ENCODE data around the gene SEPTIN5. TPM values are rescaled to one million over a fixed set of nuclear protein-coding genes. Genes with fewer than 3 reads are reported as not detected.

Gene SEPTIN5
- total RNA-seq, 1 experiment from 2014 or later: 22.4 TPM

GRCh38 chr22:19720150-19720827, 6.0 kb downstream of the SEPTIN5 start:
- DNase-seq (ENCODE audit: low spot score) (no peak), ATAC-seq (no peak)
- ChIA-PET POLR2A (no interaction called here), CTCF (interaction anchor here (0.7 to 5.5 kb wide), 7 partner anchors 10 to 190 kb away, joined by 3 to 57 read pairs (median 8); no protein-coding TSS in a partner anchor)
- H3K36me3 Mint-ChIP-seq: peaks cover 10% of the 10 kb centered on the region
- no peaks in the 10 kb centered on the region for H3K9me3 Mint-ChIP-seq
- H3K4me1 Mint-ChIP-seq: peaks cover 24% of the 10 kb centered on the region
- H3K4me3 Mint-ChIP-seq: no peak overlapping the region
- 0 out of 2 replicates have a peak, but pooled peaks have one; percentile 29 for TF ChIP-seq FOXP4 (CRISPR knock-in tag; IDR thresholded peaks at IDR 0.05)
- TF ChIP-seq CREB1 (CRISPR knock-in tag; IDR thresholded peaks at IDR 0.05): no peak
- H3K27me3 Mint-ChIP-seq (ENCODE audit: low read depth): peaks cover 80% of the 10 kb centered on the region
- no peak overlapping the region for H3K27ac Mint-ChIP-seq

DNA sequence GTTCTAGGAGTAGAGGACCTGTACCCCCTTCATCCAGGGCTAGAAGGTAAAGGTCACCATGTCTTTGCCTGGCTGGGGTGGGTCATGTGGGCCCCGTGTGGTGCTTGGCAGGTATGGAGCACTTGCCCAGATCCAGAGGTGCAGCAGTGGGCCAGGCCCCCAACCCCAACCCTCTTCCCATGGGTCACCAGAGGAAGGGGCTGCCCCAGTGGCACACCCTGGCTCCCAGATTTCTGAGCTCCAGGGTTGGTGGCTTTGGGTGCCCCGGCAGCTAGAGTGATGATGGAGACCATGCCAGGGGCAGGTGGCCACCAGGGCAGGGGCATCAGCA, 6.7 kb downstream of the SEPTIN5 start:
- POLR2A ChIA-PET: no interaction called here
- H3K36me3 Mint-ChIP-seq: peaks cover 10% of the 10 kb centered on the region
- H3K4me3 Mint-ChIP-seq: no peak overlapping the region; the same call in 1 of the 2 replicates
- no peak overlapping the region for H3K27ac Mint-ChIP-seq
- CTCF ChIA-PET: interaction anchor here (0.7 to 5.5 kb wide), 4 partner anchors 10 to 189 kb away, joined by 3 to 57 read pairs (median 8); no protein-coding TSS in a partner anchor
- H3K9me3 Mint-ChIP-seq: no peaks in the 10 kb centered on the region
- ATAC-seq (no peak), DNase-seq (ENCODE audit: low spot score) (no peak)
- H3K4me1 Mint-ChIP-seq: peaks cover 24% of the 10 kb centered on the region
- TF ChIP-seq MYBL2 (CRISPR knock-in tag; IDR thresholded peaks at IDR 0.05): no peak
- peaks cover 81% of the 10 kb centered on the region for H3K27me3 Mint-ChIP-seq (ENCODE audit: low read depth)

DNA sequence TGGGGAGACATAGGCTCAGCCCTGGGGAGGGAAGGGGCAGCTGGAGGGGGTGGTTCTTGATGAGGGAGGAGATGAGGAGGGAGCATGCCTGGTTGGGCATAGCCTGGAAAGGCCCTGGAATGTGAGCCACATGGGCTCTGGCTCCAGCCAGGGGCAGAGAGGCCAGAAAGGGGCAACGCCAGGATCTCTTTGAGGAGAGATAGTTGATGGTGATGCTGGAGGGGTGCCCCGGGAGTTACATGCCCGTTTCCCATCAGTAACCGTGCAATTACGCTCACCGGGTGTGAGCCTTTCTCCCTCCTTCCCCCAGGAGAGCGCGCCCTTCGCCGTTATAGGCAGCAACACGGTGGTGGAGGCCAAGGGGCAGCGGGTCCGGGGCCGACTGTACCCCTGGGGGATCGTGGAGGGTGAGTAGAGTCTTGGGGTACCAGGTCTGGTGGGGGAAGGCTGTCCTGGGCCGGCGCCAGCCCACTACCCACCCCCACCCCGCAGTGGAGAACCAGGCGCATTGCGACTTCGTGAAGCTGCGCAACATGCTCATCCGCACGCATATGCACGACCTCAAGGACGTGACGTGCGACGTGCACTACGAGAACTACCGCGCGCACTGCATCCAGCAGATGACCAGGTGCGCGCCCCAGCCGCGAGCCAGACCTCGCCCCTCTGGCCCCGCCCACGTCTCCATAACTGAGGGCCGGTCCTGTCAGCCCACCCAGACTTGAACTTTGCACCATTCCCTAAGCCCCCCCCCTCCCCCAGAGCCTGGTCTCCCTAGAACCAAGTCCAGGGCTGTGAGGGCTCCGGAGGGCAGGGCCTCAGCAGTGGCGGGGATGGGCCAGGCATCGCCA, 7.3 kb downstream of the SEPTIN5 start:
- no peak for DNase-seq (ENCODE audit: low spot score)
- H3K27ac Mint-ChIP-seq: no peak overlapping the region
- TF ChIP-seq FOXP4 (CRISPR knock-in tag; IDR thresholded peaks at IDR 0.05) (no peak), CREB1 (CRISPR knock-in tag; IDR thresholded peaks at IDR 0.05) (0 out of 2 replicates have a peak, but pooled peaks have one; percentile 21), MAX (CRISPR knock-in tag; IDR thresholded peaks at IDR 0.05) (peak; percentile 68; the same call in 1 of the 2 replicates)
- no peak for ATAC-seq
- H3K36me3 Mint-ChIP-seq: peaks cover 10% of the 10 kb centered on the region
- CTCF ChIA-PET: interaction anchor here (0.7 to 5.5 kb wide), 6 partner anchors 9 to 216 kb away, joined by 3 to 57 read pairs (median 5); no protein-coding TSS in a partner anchor
- H3K27me3 Mint-ChIP-seq (ENCODE audit: low read depth): peaks cover 81% of the 10 kb centered on the region
- no peaks in the 10 kb centered on the region for H3K9me3 Mint-ChIP-seq
- peaks cover 24% of the 10 kb centered on the region for H3K4me1 Mint-ChIP-seq
- peak overlapping the region; percentile 54 for H3K4me3 Mint-ChIP-seq
- POLR2A ChIA-PET: interaction anchor here (0.6 kb wide), 1 partner anchor 276 kb away, joined by 3 read pairs; no protein-coding TSS in a partner anchor

DNA sequence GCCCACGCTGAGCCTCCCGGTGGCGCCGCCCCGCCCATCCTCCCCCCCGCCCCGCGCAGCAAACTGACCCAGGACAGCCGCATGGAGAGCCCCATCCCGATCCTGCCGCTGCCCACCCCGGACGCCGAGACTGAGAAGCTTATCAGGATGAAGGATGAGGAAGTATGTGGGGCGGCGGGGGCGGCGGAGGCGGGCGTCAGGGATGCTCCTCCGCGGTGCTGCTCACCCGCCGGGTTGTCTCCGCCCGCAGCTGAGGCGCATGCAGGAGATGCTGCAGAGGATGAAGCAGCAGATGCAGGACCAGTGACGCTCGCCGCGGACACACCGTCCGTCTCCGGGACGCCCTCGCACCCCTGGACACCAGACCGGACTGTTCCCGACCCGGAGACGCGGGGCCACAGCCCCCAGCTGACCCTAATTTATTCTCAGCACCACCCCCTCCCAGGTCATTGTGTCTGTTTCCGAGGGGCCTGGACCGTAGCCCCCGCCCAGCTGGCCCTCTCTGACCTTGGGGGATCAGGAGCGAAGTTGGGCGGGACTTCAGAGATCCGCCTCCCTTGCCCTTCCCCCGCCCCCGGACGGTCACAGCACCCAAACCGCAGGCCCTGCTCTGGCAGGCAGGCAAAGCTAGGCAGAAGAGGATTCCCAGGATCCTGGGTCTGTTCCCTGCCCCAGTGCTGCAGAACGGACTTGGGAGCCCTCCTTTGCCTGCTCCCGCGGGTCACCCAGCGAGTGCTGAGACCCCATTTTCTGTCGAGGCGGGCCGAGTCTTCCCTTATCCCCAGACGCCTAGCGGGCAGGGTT, 8.1 kb downstream of the SEPTIN5 start:
- Mint-ChIP-seq H3K27ac (no peak overlapping the region), H3K4me1 (peaks cover 24% of the 10 kb centered on the region), H3K27me3 (ENCODE audit: low read depth) (peaks cover 84% of the 10 kb centered on the region), H3K9me3 (no peaks in the 10 kb centered on the region), H3K4me3 (peak overlapping the region; percentile 55), H3K36me3 (peaks cover 10% of the 10 kb centered on the region)
- POLR2A ChIA-PET: interaction anchor here (0.6 kb wide), 1 partner anchor 277 kb away, joined by 3 read pairs; no protein-coding TSS in a partner anchor
- CTCF ChIA-PET: interaction anchor here (0.7 to 5.5 kb wide), 7 partner anchors 8 to 217 kb away, joined by 3 to 57 read pairs (median 5); no protein-coding TSS in a partner anchor
- DNase-seq (ENCODE audit: low spot score): peak; percentile 49
- ATAC-seq: peak; percentile 1; the same call in 1 of the 2 replicates
- TF ChIP-seq CBFB (CRISPR knock-in tag; IDR thresholded peaks at IDR 0.05; ENCODE audit: low read depth) (no peak), MLX (CRISPR knock-in tag; IDR thresholded peaks at IDR 0.05) (no peak), TCF7 (CRISPR knock-in tag; IDR thresholded peaks at IDR 0.05; ENCODE audit: low read depth) (no peak), ZNF219 (CRISPR knock-in tag; IDR thresholded peaks at IDR 0.05; ENCODE audit: borderline replicate concordance) (no peak), CREB1 (CRISPR knock-in tag; IDR thresholded peaks at IDR 0.05) (no peak), ETV6 (CRISPR knock-in tag; IDR thresholded peaks at IDR 0.05) (no peak), ATF1 (CRISPR knock-in tag; IDR thresholded peaks at IDR 0.05) (no peak), NR2C2 (CRISPR knock-in tag; IDR thresholded peaks at IDR 0.05) (no peak)
- TF ChIP-seq, protein P1, sequence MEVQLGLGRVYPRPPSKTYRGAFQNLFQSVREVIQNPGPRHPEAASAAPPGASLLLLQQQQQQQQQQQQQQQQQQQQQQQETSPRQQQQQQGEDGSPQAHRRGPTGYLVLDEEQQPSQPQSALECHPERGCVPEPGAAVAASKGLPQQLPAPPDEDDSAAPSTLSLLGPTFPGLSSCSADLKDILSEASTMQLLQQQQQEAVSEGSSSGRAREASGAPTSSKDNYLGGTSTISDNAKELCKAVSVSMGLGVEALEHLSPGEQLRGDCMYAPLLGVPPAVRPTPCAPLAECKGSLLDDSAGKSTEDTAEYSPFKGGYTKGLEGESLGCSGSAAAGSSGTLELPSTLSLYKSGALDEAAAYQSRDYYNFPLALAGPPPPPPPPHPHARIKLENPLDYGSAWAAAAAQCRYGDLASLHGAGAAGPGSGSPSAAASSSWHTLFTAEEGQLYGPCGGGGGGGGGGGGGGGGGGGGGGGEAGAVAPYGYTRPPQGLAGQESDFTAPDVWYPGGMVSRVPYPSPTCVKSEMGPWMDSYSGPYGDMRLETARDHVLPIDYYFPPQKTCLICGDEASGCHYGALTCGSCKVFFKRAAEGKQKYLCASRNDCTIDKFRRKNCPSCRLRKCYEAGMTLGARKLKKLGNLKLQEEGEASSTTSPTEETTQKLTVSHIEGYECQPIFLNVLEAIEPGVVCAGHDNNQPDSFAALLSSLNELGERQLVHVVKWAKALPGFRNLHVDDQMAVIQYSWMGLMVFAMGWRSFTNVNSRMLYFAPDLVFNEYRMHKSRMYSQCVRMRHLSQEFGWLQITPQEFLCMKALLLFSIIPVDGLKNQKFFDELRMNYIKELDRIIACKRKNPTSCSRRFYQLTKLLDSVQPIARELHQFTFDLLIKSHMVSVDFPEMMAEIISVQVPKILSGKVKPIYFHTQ (CRISPR knock-in tag; IDR thresholded peaks at IDR 0.05): no peak
- TF ChIP-seq, protein P2, sequence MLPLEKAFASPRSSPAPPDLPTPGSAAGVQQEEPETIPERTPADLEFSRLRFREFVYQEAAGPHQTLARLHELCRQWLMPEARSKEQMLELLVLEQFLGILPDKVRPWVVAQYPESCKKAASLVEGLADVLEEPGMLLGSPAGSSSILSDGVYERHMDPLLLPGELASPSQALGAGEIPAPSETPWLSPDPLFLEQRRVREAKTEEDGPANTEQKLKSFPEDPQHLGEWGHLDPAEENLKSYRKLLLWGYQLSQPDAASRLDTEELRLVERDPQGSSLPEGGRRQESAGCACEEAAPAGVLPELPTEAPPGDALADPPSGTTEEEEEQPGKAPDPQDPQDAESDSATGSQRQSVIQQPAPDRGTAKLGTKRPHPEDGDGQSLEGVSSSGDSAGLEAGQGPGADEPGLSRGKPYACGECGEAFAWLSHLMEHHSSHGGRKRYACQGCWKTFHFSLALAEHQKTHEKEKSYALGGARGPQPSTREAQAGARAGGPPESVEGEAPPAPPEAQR (CRISPR knock-in tag; IDR thresholded peaks at IDR 0.05): no peak

Measured in WTC11 (cell line).